ENCODE data around the gene GPX4. TPM values are rescaled to one million over a fixed set of nuclear protein-coding genes. Genes with fewer than 3 reads are reported as not detected.

Gene GPX4
- total RNA-seq (2014; rRNA removed; shearing (Covaris generic)), result 1,102 and 1,117 TPM in 2 replicates

DNA sequence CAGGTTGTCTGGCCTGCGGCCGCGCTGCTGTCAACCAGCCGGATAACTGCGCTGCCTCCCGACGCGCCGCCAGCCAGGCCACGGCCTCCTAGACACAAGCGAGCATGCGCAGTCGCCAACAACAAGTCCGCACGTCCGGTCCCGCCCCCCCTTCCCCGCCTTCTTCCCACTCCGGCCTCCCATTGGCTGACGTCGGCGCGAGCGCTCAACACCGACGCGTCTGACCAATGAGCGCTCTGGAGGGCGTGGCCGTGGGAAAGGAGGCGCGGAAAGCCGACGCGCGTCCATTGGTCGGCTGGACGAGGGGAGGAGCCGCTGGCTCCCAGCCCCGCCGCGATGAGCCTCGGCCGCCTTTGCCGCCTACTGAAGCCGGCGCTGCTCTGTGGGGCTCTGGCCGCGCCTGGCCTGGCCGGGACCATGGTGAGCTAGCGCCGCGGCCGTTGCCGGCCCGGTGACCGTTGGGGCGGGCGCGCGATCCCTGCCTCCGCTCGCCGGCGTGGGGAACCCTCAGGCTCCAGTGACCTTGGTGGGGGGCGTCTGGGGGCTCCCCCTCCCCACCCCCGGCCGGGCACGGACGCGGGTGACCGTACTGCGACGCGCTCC is at the start of gene GPX4:
GPX4 (plus strand) TSS at position 287 of the 603 bp plus-strand sequence; CDS start at position 337, 50 bp downstream.
- peak; percentile 97 for DNase-seq (ENCODE audit: low spot score)

- DNase-seq (ENCODE audit: low spot score), result no peak
Measured at GRCh38 chr19:1054102-1055027, 49.4 kb upstream of the GPX4 start.

DNA sequence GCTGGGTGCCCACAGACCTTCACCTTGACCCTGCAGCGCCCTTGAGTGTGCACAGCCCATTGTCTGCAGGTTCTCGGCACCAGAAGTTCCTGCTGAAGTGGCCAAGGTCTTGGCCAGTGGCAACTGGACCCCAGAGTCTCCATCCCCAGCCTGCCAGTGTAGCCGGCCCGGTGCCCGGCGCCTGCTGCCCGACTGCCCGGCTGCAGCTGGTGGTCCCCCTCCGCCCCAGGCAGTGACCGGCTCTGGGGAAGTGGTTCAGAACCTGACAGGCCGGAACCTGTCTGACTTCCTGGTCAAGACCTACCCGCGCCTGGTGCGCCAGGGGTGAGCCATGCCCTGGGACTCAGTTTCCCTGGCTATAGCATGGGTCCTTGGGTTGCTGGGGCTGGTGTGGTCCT is 48.8 kb upstream of the GPX4 start:
- no peak for DNase-seq (ENCODE audit: low spot score)

DNA sequence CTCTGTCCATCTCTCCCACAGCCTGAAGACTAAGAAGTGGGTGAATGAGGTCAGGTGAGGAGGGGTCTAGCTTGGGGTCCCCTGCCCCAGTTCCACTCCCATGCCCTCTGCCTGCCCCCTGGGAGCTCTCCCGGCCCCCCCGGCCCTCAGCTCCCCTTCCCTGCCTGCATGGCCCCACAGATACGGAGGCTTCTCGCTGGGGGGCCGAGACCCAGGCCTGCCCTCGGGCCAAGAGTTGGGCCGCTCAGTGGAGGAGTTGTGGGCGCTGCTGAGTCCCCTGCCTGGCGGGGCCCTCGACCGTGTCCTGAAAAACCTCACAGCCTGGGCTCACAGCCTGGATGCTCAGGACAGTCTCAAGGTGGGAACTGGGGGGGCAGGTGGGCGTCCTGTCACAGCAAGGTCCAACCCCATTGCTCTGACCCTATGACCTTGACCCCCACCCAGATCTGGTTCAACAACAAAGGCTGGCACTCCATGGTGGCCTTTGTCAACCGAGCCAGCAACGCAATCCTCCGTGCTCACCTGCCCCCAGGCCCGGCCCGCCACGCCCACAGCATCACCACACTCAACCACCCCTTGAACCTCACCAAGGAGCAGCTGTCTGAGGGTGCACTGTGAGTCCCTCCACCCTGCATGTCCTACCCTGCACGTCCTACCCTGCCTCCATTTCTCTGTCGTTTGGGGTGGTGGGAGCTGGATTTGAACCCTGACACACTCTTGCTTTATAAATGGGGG is 47.7 kb upstream of the GPX4 start:
- no peak for DNase-seq (ENCODE audit: low spot score)

- peak; percentile 32 for DNase-seq (ENCODE audit: low spot score)
Measured at GRCh38 chr19:1057176-1057855, 46.5 kb upstream of the GPX4 start.

DNA sequence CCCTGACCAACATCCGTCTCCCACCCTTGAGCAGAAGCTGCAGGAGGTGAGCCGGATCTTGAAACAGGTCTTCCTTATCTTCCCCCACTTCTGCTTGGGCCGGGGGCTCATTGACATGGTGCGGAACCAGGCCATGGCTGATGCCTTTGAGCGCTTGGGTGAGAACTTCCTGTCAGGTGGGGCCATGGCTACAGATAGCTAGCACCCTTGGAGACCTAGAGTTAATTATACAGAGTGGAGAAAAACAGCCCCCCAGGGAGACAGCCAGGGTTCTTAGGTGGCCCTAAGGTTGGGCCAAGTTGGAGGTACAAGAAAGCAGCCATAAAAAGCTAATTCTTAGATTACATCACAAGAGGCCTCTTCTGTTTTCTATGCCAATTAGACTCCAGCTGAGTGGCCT is 45.7 kb upstream of the GPX4 start:
- no peak for DNase-seq (ENCODE audit: low spot score)

DNA sequence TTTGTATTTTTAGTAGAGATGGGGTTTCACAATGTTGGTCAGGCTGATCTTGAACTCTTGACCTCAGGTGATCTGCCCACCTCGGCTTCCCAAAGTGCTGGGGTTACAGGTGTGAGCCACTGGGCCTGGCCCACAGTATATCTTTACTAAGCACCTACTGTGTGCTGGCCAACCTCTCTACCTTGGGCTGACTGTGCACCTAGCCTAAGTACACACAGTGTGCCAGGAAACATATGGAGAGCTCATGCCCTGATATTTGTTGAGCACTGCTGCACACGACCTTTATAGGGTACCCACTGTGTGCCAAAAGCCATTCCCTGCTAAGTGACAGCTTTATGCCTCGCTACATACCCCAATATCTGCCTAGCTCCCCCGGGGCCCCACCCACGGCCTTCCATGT is 43.1 kb upstream of the GPX4 start:
- DNase-seq (ENCODE audit: low spot score), result no peak

DNA sequence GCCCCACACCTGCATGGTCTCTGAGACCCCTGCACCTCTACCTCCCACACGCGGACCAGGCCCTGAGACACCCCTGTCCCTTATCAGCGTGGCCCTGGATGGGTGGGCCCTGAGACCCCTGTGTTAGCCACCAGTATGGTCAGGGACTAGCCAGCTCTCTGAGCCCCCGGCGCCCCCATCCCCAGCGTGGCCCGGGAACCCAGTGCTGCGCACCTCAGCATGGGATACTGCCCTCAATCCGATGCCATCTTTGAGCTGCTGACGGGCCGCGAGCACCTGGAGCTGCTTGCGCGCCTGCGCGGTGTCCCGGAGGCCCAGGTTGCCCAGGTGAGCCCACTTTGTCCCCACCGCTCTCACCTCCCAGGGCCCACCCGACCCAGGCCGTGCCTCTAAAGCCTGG is 41.8 kb upstream of the GPX4 start:
- no peak for DNase-seq (ENCODE audit: low spot score)

- DNase-seq (ENCODE audit: low spot score), result no peak
Measured at GRCh38 chr19:1062387-1063029, 41.3 kb upstream of the GPX4 start.

- peak; percentile 35 for DNase-seq (ENCODE audit: low spot score)
Measured at GRCh38 chr19:1063030-1063908, 40.5 kb upstream of the GPX4 start.

DNA sequence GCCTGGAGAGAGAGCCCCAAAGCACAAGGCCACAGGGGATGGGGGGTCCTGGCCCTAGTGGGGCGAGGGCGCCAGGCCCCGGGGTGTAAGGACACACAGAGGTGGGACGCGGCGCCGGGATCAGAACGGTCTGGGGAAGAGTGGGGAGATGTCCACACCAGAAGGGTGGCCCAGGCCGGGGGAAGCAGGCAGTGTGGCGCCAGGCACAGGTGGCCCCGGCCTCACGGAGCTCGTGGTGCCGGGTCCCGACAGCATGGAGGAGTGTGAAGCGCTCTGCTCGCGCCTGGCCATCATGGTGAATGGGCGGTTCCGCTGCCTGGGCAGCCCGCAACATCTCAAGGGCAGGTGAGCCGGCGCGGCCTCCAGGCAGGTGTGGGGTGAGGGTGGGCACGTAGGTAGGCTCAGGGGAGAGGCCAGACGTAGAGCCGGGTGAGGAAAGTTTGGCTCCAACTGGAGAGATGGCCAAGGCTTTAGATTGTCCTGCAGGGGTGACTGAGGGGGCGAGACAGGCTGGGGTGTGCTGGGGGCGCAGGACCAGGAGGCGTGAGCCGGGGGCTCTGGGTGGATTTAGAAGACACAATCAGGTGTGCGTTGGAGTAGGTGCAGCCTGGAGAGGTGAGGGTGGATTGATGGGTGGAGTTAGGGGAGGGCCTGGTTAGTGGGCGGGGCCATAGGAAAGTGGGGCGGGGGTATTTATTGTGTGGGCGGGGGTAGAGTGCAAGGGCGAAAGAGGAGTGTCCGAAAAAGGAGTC is 39.7 kb upstream of the GPX4 start:
- DNase-seq (ENCODE audit: low spot score), result peak; percentile 67

- DNase-seq (ENCODE audit: low spot score), result peak; percentile 76
Measured at GRCh38 chr19:1064661-1065605, 38.9 kb upstream of the GPX4 start.

GRCh38 chr19:1065606-1066109 is 38.1 kb upstream of the GPX4 start:
- DNase-seq (ENCODE audit: low spot score), result peak; percentile 76

GRCh38 chr19:1066251-1066747 is 37.5 kb upstream of the GPX4 start:
- DNase-seq (ENCODE audit: low spot score), result peak; percentile 36

- DNase-seq (ENCODE audit: low spot score), result no peak
Measured at GRCh38 chr19:1066748-1067340, 37.0 kb upstream of the GPX4 start, which contains the start of gene ARHGAP45. ARHGAP45 (plus strand) TSS chr19:1067167; CDS start chr19:1067406, 239 bp downstream.

- no peak for DNase-seq (ENCODE audit: low spot score)
Measured at GRCh38 chr19:1067341-1067957, 36.3 kb upstream of the GPX4 start.
